ENCODE measurements around the gene S100A9.
"Not testable (repeated sequence)": the region's sequence is repeated elsewhere in the genome, so short reads cannot be mapped to it uniquely, and the experiment has no call there.

Gene S100A9

GRCh38 chr1:153405825-153406599, 48.4 kb downstream of the S100A9 start:
- H3K36me3 Mint-ChIP-seq, DNase-seq, H3K4me3 Mint-ChIP-seq, H3K9me3 Mint-ChIP-seq, H3K27ac Mint-ChIP-seq: not testable (repeated sequence)
- Mint-ChIP-seq H3K27me3 (peaks cover 21% of the 10 kb centered on the region), H3K4me1 (peaks cover 16% of the 10 kb centered on the region)
- CTCF ChIA-PET: interaction anchor here (4.3 kb wide), 1 partner anchor 53 kb away, joined by 21 read pairs; no protein-coding TSS in a partner anchor

DNA sequence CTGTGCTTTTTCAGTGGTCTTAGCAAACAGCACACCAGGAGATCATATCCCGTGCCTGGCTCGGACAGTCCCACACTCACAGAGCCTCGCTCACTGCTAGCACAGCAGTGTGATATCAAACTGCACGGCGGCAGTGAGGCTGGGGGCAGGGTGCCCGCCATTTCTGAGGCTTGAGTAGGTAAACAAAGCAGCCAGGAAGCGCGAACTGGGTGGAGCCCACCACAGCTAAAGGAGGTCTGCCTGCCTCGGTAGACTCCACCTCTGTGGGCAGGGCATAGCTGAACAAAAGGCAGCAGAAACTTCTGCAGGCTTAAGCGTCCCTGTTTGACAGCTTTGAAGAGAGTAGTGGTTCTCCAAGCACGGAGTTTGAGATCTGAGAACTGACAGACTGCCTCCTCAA, 49.6 kb downstream of the S100A9 start:
- not testable (repeated sequence) for H3K9me3 Mint-ChIP-seq, H3K4me3 Mint-ChIP-seq, H3K36me3 Mint-ChIP-seq, H3K27ac Mint-ChIP-seq
- Mint-ChIP-seq H3K4me1 (peaks cover 16% of the 10 kb centered on the region), H3K27me3 (peaks cover 21% of the 10 kb centered on the region)
- CTCF ChIA-PET: interaction anchor here (1.9 to 4.3 kb wide), 2 partner anchors 52 to 54 kb away, joined by 7 to 21 read pairs; no protein-coding TSS in a partner anchor
- peak; percentile 34 for DNase-seq
